Epithelial cell of esophagus (primary cell): ENCODE data around the gene TMEM9B.
"Not testable (repeated sequence)": the region's sequence is repeated elsewhere in the genome, so short reads cannot be mapped to it uniquely, and the experiment has no call there.

Experiments
- DNase-seq: peaks from one replicate; pipeline ENCODE4 v3.0.0; 2010; ENCODE audit warnings: low read depth
- H3K4me3 ChIP-seq: 2 replicates; pipeline ENCODE4 v1.5.1; 2011; ENCODE audit warnings: mild to moderate bottlenecking, low read length, control low read depth
- TF ChIP-seq, protein P1 (sequence below): IDR thresholded peaks from 2 replicates; pipeline ENCODE4 v1.5.1; 2011; ENCODE audit warnings: low read depth, mild to moderate bottlenecking, low read length, control low read depth, inconsistent platforms; ENCODE audit not compliant: insufficient read depth; ENCODE audit errors: missing control alignments

The TMEM9B gene

DNA sequence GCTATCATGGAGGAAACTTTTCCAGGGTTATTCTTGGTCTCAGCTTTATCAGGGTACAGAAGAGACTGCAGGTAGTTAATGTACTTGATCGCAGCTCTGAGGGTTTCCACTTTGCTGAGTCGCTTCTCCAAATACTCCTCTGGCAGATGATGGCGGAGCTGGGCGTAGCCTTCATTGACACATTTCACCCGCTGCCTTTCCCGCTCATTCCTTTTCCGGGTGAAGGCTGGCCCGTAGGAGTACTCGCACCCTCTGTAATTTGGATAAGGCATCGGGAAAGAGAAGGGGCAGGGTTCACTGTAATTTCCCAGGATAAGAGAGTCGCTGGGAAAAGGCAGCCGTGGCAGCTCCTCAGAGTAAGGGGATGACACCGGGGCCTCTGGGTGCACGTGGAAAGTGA, 26.6 kb downstream of the TMEM9B start:
- H3K4me3 ChIP-seq = no peak overlapping the region
- TF ChIP-seq, protein P1, sequence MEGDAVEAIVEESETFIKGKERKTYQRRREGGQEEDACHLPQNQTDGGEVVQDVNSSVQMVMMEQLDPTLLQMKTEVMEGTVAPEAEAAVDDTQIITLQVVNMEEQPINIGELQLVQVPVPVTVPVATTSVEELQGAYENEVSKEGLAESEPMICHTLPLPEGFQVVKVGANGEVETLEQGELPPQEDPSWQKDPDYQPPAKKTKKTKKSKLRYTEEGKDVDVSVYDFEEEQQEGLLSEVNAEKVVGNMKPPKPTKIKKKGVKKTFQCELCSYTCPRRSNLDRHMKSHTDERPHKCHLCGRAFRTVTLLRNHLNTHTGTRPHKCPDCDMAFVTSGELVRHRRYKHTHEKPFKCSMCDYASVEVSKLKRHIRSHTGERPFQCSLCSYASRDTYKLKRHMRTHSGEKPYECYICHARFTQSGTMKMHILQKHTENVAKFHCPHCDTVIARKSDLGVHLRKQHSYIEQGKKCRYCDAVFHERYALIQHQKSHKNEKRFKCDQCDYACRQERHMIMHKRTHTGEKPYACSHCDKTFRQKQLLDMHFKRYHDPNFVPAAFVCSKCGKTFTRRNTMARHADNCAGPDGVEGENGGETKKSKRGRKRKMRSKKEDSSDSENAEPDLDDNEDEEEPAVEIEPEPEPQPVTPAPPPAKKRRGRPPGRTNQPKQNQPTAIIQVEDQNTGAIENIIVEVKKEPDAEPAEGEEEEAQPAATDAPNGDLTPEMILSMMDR = no peak
- no peak for DNase-seq

GRCh38 chr11:8937159-8937558, 27.1 kb downstream of the TMEM9B start:
- no peak overlapping the region for H3K4me3 ChIP-seq
- DNase-seq = no peak
- TF ChIP-seq, protein P1 = no peak

DNA sequence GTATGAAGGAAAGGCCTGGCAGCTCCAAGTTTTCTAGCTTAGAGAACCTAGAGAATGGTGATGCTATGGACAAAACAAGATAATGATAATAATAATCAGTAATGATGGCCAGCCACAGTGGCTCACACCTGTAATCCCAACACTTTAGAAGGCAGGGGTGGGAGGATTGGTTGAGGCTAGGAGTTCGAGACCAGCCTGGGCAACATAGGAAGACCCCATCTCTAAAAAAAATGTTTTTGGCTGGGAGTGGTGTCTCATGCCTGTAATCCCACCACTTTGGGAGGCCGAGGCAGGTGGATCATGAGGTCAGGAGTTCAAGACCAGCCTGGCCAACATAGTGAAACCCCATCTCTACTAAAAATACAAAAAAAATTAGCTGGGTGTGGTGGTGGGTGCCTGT, 28.5 kb downstream of the TMEM9B start:
- H3K4me3 ChIP-seq, DNase-seq: not testable (repeated sequence)

DNA sequence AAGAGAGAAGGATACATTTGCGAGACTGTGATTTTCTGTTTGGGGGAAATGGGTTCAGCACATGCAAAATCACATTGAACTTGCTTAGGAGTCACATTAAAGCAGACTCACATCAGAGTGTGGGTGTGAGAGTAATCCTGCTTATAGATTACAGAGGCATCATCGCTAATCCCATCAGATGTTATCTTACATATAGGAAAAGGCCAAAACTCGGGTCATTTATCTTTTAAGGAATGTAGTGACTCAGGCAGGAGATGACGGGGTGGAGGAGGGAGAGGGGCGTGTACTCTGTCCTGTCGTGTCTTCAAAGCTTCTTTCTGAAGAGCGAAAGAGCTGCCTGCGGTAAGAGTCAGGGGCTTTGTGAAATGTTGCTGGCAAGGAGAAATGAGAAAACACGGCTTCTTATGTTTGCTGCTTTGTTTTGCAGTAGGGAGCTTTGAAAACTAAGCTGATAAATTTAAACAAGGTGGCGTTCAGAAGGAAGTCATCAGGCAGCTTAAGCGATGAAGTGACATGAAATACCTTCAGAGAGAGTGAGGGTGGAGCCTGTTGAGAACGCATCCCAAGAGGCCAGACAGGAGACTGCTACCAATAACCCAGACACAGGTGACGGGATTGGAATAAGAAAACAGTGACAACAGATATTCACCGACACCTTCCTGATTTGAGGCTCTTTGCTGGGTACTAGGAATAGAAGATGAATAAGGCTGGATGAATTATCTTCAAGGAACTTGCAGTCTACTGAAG, 29.3 kb downstream of the TMEM9B start:
- peak; percentile 73 for DNase-seq
- TF ChIP-seq, protein P1 = no peak
- H3K4me3 ChIP-seq = peak overlapping the region; percentile 0

DNA sequence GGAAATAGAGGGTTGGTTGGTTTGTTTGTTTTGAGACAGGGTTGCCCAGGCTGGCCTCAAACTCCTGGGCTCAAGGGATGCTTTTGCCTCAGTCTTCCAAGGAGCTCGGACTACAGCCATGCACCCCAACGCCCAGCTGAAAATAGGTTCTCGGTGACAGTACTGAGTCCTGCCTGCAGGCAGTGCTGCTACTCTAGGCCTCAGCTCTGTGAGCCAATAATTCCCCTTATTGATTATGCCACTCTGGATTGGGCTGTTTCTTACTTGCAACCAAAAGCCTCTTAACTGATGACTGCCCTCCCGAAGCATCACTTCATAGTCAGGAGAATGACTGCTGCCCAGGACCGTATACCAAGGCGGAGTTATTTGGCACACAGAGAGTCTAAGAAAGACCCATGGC, 30.3 kb downstream of the TMEM9B start:
- no peak for DNase-seq
- TF ChIP-seq, protein P1 = no peak
- no peak overlapping the region for H3K4me3 ChIP-seq

DNA sequence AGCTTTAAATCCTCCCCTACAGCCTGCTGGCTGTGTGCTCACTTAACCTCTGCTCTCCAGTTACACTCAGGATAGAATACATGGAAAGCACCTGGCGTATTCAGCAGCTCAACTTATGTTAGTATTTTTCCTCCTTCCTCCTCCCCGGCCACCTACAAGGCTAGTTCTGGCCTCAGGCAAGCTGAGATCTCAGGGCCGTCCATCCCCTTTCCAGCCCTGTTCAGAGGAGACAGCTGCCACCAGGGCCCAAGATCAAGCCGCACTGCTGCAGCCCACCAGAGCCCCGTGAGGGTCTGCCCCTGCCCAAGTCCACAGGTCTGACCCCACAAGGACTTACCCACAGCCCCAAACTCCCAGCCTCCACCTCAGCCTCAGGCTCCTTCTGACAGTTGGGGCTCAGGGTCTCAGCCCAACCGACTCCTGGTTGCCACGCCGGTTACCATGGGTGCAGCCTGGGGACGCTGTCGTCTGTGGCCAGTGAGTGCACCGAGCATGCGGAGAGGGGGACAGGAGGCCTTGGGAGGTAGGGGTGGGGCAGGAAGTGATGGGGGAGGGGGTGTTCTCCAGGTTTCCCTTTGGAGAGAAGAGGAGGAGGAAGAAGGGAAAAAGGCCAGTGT, 31.6 kb downstream of the TMEM9B start, which contains the start of gene C11orf16:
C11orf16 (minus strand) TSS at position 384 of the 617 bp plus-strand sequence. CDS start 639 bp downstream, outside the sequence.
- no peak for DNase-seq
- TF ChIP-seq, protein P1 = no peak
- no peak within 1 kb of the TSS for H3K4me3 ChIP-seq

DNA sequence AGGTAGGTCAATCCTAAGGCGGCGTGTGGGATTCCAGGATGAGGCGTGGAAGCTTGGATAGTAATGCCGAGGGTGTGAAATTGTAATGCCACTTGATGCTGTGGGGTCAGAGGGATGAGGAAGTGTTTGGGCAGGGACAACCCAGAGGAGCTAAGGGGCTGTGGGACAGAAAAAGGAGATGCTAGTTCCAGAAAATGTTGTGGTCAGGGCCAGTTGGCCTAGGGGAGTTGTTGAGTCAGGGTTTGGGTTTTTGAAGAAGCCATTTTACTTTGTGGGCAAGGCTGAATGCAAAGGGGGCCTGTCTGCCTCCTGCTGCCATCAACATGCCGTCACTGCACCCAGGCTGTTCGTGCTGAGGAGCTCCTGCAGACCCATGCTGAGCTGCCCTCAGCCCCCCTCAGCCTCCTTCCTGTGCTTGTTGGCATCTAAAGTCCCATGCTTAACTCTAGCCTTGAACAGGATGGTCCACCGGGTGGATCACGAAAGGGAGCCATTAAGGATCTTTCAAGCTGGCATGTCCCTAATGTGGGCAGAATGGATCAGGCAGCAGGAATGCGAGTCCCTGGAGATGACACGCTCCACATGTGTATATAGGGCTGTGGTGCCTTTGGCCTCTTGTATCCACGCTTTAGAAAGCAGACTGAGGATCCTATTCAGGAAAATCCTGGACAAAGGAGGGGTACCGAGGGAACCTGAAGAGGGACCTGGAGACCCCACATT, 33.6 kb downstream of the TMEM9B start:
- no peak overlapping the region for H3K4me3 ChIP-seq
- TF ChIP-seq, protein P1 = no peak
- no peak for DNase-seq
